Measurements from ENCODE around the gene EDIL3.
"Not testable (repeated sequence)": the region's sequence is repeated elsewhere in the genome, so short reads cannot be mapped to it uniquely, and the experiment has no call there.

GRCh38 chr5:84160650-84161049 is 224.0 kb downstream of the EDIL3 start:
- TF ChIP-seq, protein P1, sequence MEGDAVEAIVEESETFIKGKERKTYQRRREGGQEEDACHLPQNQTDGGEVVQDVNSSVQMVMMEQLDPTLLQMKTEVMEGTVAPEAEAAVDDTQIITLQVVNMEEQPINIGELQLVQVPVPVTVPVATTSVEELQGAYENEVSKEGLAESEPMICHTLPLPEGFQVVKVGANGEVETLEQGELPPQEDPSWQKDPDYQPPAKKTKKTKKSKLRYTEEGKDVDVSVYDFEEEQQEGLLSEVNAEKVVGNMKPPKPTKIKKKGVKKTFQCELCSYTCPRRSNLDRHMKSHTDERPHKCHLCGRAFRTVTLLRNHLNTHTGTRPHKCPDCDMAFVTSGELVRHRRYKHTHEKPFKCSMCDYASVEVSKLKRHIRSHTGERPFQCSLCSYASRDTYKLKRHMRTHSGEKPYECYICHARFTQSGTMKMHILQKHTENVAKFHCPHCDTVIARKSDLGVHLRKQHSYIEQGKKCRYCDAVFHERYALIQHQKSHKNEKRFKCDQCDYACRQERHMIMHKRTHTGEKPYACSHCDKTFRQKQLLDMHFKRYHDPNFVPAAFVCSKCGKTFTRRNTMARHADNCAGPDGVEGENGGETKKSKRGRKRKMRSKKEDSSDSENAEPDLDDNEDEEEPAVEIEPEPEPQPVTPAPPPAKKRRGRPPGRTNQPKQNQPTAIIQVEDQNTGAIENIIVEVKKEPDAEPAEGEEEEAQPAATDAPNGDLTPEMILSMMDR (IDR thresholded peaks at IDR 0.05), result not testable (repeated sequence)
- not testable (repeated sequence) for TF ChIP-seq POLR2A (IDR thresholded peaks at IDR 0.05)
